ENCODE data around the gene ARHGEF19.
"Not testable (repeated sequence)": the region's sequence is repeated elsewhere in the genome, so short reads cannot be mapped to it uniquely, and the experiment has no call there.

Gene ARHGEF19

GRCh38 chr1:16247441-16247840, 35.0 kb upstream of the ARHGEF19 start:
- ATAC-seq, result no peak
- TF ChIP-seq CSRNP3 (CRISPR knock-in tag; IDR thresholded peaks at IDR 0.05) (no peak), PPARA (CRISPR knock-in tag; IDR thresholded peaks at IDR 0.05; ENCODE audit: borderline replicate concordance) (no peak), ISL1 (CRISPR knock-in tag; IDR thresholded peaks at IDR 0.05) (no peak), SNAI2 (CRISPR knock-in tag; IDR thresholded peaks at IDR 0.05) (no peak), ZC3H10 (CRISPR knock-in tag; IDR thresholded peaks at IDR 0.05) (no peak), ZFP30 (CRISPR knock-in tag; IDR thresholded peaks at IDR 0.05) (no peak), CSDC2 (CRISPR knock-in tag; IDR thresholded peaks at IDR 0.05) (no peak), POU6F1 (CRISPR knock-in tag; IDR thresholded peaks at IDR 0.05; ENCODE audit: borderline replicate concordance, low read depth) (no peak), ESRRG (CRISPR knock-in tag; IDR thresholded peaks at IDR 0.05) (no peak), ZNF70 (CRISPR knock-in tag; IDR thresholded peaks at IDR 0.05) (no peak), TSHZ2 (CRISPR knock-in tag; IDR thresholded peaks at IDR 0.05) (no peak), ZNF8 (CRISPR knock-in tag; IDR thresholded peaks at IDR 0.05) (no peak), ZFP3 (CRISPR knock-in tag; IDR thresholded peaks at IDR 0.05) (no peak), GLIS3 (CRISPR knock-in tag; IDR thresholded peaks at IDR 0.05) (no peak), ARNTL (CRISPR knock-in tag; IDR thresholded peaks at IDR 0.05; ENCODE audit: borderline replicate concordance, low read depth) (no peak), OSR1 (CRISPR knock-in tag; IDR thresholded peaks at IDR 0.05) (no peak)
- TF ChIP-seq, protein P1, sequence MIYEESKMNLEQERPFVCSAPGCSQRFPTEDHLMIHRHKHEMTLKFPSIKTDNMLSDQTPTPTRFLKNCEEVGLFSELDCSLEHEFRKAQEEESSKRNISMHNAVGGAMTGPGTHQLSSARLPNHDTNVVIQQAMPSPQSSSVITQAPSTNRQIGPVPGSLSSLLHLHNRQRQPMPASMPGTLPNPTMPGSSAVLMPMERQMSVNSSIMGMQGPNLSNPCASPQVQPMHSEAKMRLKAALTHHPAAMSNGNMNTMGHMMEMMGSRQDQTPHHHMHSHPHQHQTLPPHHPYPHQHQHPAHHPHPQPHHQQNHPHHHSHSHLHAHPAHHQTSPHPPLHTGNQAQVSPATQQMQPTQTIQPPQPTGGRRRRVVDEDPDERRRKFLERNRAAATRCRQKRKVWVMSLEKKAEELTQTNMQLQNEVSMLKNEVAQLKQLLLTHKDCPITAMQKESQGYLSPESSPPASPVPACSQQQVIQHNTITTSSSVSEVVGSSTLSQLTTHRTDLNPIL (CRISPR knock-in tag; IDR thresholded peaks at IDR 0.05; ENCODE audit: low read depth), result no peak

DNA sequence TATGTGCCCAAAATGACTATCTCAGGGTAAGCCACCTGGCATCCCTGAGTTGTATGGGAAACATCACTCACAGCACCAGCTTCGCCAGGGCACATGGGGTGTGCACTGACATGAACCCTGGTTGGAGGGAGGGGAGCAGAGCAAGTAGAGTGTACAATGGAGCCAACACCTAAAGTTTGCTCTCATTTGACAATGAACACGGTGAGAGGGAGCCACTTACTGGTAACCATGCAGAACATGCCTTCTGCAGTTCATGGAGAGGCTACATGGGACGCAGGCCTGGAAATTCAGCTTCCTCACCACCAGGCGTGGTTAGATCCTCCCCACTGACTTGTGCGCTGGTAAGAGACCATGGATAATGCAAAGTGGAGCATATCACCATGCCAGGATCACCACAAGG, 34.5 kb upstream of the ARHGEF19 start:
- no peak for TF ChIP-seq TOX (CRISPR knock-in tag; IDR thresholded peaks at IDR 0.05; ENCODE audit: borderline replicate concordance)
- no peak for TF ChIP-seq ARNTL (CRISPR knock-in tag; IDR thresholded peaks at IDR 0.05; ENCODE audit: borderline replicate concordance, low read depth)
- no peak for TF ChIP-seq ESRRG (CRISPR knock-in tag; IDR thresholded peaks at IDR 0.05)
- TF ChIP-seq OSR1 (CRISPR knock-in tag; IDR thresholded peaks at IDR 0.05), result no peak
- TF ChIP-seq TSHZ2 (CRISPR knock-in tag; IDR thresholded peaks at IDR 0.05), result no peak
- no peak for TF ChIP-seq BACH2 (CRISPR knock-in tag; IDR thresholded peaks at IDR 0.05; ENCODE audit: borderline replicate concordance)
- no peak for TF ChIP-seq POU6F1 (CRISPR knock-in tag; IDR thresholded peaks at IDR 0.05; ENCODE audit: borderline replicate concordance, low read depth)
- no peak for TF ChIP-seq TCF4 (CRISPR knock-in tag; IDR thresholded peaks at IDR 0.05; ENCODE audit: borderline replicate concordance)
- no peak for ATAC-seq

DNA sequence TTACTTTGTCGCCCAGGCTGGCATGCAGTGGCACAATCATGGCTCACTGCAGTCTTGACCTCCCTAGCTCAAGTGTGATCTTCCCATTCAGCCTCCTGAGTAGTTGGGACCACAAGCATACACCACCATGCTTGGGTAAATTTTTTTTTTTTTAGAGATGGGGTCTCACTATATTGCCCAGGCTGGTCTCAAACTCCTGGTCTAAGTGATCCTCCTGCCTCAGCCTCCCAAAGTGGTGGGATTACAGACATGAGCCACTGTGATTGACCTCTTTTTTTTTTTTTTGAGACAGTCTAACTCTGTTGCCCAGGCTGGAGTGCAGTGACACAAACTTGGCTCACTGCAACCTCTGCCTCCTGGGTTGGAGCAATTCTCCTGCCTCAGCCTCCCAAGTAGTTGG, 33.8 kb upstream of the ARHGEF19 start:
- ATAC-seq, result not testable (repeated sequence)
